ENCODE results near the gene PRPF31. TPM values are rescaled to one million over a fixed set of nuclear protein-coding genes. Genes with fewer than 3 reads are reported as not detected.

PRPF31 gene
- total and polyA plus RNA-seq, 2 of the 13 experiments (the other 11 are each of a cell fraction or from before 2014, with no cell fraction given), result 23.8 to 63.8 TPM

GRCh38 chr19:54137699-54138488 lies 22.3 kb downstream of the PRPF31 start, which contains the start of gene CNOT3 (continued):
- TF ChIP-seq HIVEP1 (CRISPR knock-in tag; IDR thresholded peaks at IDR 0.05) (0 out of 2 replicates have a peak, but pooled peaks have one; percentile 20), NFE2L2 (IDR thresholded peaks at IDR 0.05; ENCODE audit: low read length) (no peak), ZBTB40 (IDR thresholded peaks at IDR 0.05) (no peak), ZBTB40 (CRISPR knock-in tag; IDR thresholded peaks at IDR 0.05) (0 out of 2 replicates have a peak, but pooled peaks have one; percentile 25), ZNF780A (CRISPR knock-in tag; IDR thresholded peaks at IDR 0.05) (no peak), PHF8 (CRISPR knock-in tag; IDR thresholded peaks at IDR 0.05) (peak; percentile 83), HOXA5 (CRISPR knock-in tag; IDR thresholded peaks at IDR 0.05) (peak; percentile 45), BRF2 (CRISPR knock-in tag; IDR thresholded peaks at IDR 0.05) (peak; percentile 69; the same call in 1 of the 2 replicates), ZNF44 (CRISPR knock-in tag; IDR thresholded peaks at IDR 0.05) (no peak), CBX2 (IDR thresholded peaks at IDR 0.05; ENCODE audit: low read depth, low read length) (peak; percentile 99), CBX2 (CRISPR knock-in tag; IDR thresholded peaks at IDR 0.05; ENCODE audit: low read depth) (no peak), ZNF18 (CRISPR knock-in tag; IDR thresholded peaks at IDR 0.05; ENCODE audit: insufficient replicate concordance) (no peak), FOXP4 (CRISPR knock-in tag; IDR thresholded peaks at IDR 0.05) (no peak), MAZ (IDR thresholded peaks at IDR 0.05; ENCODE audit: borderline replicate concordance, low read depth, low read length) (no peak), MAZ (CRISPR knock-in tag; IDR thresholded peaks at IDR 0.05; ENCODE audit: low read depth) (peak; percentile 60; the same call in 1 of the 2 replicates)
